Muscle layer of duodenum (tissue), 2 donors: ENCODE data around the gene USP46.

Source experiments
- H3K27ac ChIP-seq: one replicate; pipeline ENCODE4 v1.7.0; 2013; ENCODE audit warnings: mild to moderate bottlenecking, low read length
- H3K27me3 ChIP-seq: one replicate; pipeline ENCODE4 v1.7.0; 2013; ENCODE audit warnings: low read depth, mild to moderate bottlenecking, control low read depth, low read length
- H3K36me3 ChIP-seq, 2 donors: one replicate each; pipeline ENCODE4 v1.7.0; 2013; ENCODE audit warnings: low read length in 2 of 2, control low read depth in 1 of 2, mild to moderate bottlenecking in 1 of 2; ENCODE audit not compliant: insufficient read depth in 2 of 2, control insufficient read depth in 1 of 2
- H3K4me1 ChIP-seq, 2 donors: one replicate each; pipeline ENCODE4 v1.7.0; 2013; ENCODE audit warnings: low read length in 2 of 2, mild to moderate bottlenecking in 2 of 2, control low read depth in 1 of 2, moderate library complexity in 1 of 2; ENCODE audit not compliant: insufficient read depth in 2 of 2, control insufficient read depth in 1 of 2
- H3K4me3 ChIP-seq, 2 donors: one replicate each; pipeline ENCODE4 v1.7.0; 2013; ENCODE audit warnings: low read length in 2 of 2, low read depth in 1 of 2, mild to moderate bottlenecking in 1 of 2
- H3K9me3 ChIP-seq, 2 donors: one replicate each; pipeline ENCODE4 v1.7.0; 2013; ENCODE audit warnings: low read length in 2 of 2, control low read depth in 1 of 2, mild to moderate bottlenecking in 1 of 2; ENCODE audit not compliant: control insufficient read depth in 1 of 2
- donor health status: healthy.

USP46 gene

DNA sequence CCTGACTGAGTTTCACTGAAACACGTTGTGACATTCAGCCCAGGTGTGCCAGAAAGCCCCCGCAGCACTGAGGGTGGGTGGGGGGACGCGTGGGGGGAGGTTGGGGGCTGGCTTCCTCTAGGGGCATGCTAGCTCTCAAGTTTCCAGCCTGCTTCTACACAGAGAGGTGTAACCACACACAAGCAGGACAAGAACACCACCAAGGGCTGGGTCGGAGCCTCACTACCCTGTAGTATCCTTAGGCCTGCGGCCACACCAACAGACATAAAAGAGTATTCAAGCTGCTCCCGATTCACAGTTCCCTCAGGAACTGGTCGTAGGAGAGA lies 1.8 kb downstream of the USP46 start:
- no peaks in the 10 kb centered on the region for H3K27me3 ChIP-seq
- H3K9me3 ChIP-seq = no peaks in the 10 kb centered on the region
- H3K4me3 ChIP-seq = peak overlapping the region in 1 of 2 donors; percentile 76
- H3K4me1 ChIP-seq = peaks cover 4 to 13% of the 10 kb centered on the region in 2 donors
- no peaks in the 10 kb centered on the region for H3K36me3 ChIP-seq
- no peak overlapping the region for H3K27ac ChIP-seq

DNA sequence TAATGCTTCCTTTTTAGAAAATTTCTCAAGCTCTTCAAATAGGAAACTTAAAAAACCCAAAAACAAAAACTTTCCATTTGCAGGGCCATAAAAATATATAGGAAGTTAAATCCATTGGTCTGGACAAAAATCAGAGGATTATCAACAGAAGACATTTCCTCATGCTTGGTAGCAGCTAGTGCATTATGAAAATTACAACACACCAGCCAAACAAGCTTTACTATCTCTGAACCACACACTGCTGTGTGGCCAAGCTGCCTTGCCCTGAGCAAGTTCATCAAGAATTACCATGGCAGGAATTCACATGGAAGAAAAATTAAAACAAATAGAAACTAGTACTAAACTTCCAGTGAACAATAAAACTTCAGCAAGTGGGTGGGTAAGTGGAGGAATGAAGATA lies 3.6 kb downstream of the USP46 start:
- H3K27ac ChIP-seq = no peak overlapping the region

DNA sequence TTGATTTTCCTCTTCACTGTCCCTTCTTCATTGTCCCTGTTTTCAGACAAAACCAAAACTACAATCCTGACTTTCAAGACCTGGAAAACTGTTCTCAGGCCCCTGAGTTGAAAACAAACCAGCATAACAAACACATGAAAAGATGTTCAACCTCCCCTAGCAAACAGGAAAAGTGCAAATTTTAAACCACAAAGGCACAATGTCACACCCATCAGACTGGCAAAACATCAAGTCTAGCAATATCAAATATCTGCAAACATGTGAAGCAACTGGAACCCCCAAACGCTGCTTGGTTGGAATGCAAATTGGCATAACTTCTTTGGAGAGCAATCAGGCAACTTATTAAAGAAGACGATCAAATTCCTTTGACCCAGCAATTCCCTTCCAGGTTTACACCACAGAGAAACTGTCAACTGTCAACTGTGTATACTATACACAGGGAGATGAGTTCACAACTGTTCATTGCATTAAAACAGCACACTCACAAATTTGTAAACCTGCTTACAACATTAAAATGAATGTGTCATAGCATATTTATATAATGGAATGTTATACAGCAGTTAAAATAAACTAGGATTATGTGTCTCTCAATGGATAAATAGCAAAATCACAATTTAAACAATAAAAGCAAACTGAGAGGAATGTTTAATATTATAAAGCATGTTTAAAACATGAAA lies 7.0 kb downstream of the USP46 start:
- no peaks in the 10 kb centered on the region for H3K4me1 ChIP-seq
- H3K9me3 ChIP-seq = no peaks in the 10 kb centered on the region
- H3K36me3 ChIP-seq = no peaks in the 10 kb centered on the region
- H3K27me3 ChIP-seq = no peaks in the 10 kb centered on the region
- H3K4me3 ChIP-seq = no peak overlapping the region
- no peak overlapping the region for H3K27ac ChIP-seq

More for the DNA sequence above, 3.6 kb downstream of the USP46 start:
- no peaks in the 10 kb centered on the region for H3K9me3 ChIP-seq
- no peaks in the 10 kb centered on the region for H3K36me3 ChIP-seq
- no peaks in the 10 kb centered on the region for H3K27me3 ChIP-seq
- H3K4me1 ChIP-seq = peaks cover 4 to 10% of the 10 kb centered on the region in 2 donors
- no peak overlapping the region for H3K4me3 ChIP-seq

DNA sequence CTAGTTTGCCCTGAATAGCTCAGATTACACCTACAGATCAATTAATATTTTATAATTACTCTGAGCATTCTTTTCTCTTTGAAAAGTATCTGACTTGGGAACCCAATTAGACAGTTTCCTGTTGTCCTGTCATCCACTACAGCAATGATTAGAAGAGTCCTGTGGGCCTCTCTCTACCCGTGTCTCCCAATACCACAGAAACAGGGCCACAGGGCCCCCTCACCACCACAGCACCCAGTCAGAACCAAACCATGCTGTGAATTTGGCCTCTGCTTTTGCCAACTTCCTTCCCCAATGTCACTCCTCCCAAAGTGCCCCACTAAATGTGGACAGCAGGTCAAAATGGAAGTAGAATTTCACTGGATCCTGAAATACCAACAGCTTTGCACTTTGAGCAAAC lies 10.3 kb downstream of the USP46 start:
- H3K36me3 ChIP-seq = no peaks in the 10 kb centered on the region
- H3K9me3 ChIP-seq = no peaks in the 10 kb centered on the region
- H3K27me3 ChIP-seq = no peaks in the 10 kb centered on the region
- H3K4me3 ChIP-seq = no peak overlapping the region
- no peak overlapping the region for H3K27ac ChIP-seq
- H3K4me1 ChIP-seq = peaks cover 0 to 4% of the 10 kb centered on the region in 2 donors

DNA sequence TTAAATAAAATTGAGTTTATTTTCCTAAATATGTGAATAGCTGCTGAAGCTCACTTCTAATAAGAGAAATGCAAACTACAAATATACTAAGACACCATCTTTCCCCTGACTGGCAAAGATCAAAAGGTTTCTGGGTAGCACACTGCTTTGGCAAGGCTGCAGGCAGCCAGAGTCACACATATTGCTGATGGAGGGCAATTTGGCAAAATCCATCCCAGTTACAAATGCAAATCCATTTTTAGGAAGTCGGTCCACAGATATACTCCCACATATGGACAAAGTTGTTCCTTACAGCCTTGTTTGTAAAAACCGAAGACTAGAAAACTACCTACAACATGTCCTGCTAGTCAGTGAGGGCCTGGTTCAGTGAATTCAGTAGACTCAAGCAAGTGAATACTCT lies 12.4 kb downstream of the USP46 start:
- Histone ChIP-seq H3K27me3 (no peaks in the 10 kb centered on the region), H3K36me3 (no peaks in the 10 kb centered on the region), H3K4me1 (peaks cover 6 to 20% of the 10 kb centered on the region in 2 donors), H3K27ac (no peak overlapping the region), H3K4me3 (no peak overlapping the region), H3K9me3 (no peaks in the 10 kb centered on the region)

DNA sequence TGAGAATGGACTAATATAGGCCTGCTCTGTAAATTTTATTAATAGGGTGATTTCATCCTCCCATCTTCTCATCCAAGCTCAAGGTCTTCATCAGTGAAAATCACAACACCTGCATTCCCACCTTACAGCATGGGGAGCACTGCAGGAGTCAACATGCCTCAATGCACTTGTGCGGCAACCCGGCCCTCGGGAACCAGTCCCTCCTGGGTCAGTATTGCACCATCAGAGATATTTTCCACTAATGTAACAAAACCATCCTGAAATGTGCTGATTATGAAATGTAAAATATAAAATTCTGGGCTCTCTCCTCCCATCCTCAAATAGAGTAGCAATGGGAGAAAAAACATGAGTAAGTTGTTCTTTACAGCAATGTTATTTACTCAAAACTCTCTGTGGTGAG lies 13.0 kb downstream of the USP46 start:
- H3K36me3 ChIP-seq = no peaks in the 10 kb centered on the region

DNA sequence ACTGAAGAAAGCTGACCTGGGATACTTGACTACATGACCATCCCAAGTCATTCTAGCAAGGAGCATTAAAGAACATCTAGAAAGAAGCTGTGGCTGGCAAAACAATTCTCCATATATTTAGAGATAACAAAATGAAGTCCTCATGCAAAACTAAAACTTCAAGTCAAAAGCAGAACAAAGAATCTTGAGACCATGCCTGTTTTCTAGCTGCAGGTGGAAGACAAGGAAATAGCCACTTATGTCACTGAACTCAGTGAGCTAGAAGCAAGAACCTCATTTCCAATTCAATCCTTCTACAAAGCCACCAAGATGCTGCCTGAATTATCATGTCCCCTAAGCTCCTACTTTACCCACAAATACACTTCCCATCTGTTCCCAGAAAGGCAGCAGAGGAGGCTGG lies 13.8 kb downstream of the USP46 start:
- no peaks in the 10 kb centered on the region for H3K36me3 ChIP-seq

More for the DNA sequence above, 13.0 kb downstream of the USP46 start:
- Histone ChIP-seq H3K27me3 (no peaks in the 10 kb centered on the region), H3K27ac (no peak overlapping the region), H3K4me1 (peaks cover 10 to 27% of the 10 kb centered on the region in 2 donors), H3K4me3 (no peak overlapping the region), H3K9me3 (no peaks in the 10 kb centered on the region)

DNA sequence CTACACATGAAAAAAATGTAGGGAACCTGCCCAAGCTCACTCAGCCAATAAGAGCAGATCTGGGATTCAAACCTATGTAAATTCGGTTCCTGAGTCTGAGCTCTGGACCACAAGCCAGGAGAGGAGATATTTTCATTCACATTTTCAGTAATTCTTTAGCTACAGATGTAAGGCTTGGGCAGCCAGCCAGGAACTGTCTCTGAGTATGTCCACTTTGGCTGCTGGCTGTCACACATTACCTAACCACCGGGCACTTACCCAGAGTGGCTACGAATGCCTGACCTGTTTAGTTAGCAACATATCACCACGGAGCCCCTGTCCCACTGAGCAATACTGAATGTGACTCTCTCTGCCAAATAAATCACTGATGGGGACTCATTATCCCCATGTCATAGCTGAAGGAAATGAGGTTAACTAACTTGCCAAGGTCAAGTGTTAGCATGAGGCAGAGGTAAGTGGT lies 15.3 kb downstream of the USP46 start:
- H3K9me3 ChIP-seq = no peaks in the 10 kb centered on the region
- no peaks in the 10 kb centered on the region for H3K36me3 ChIP-seq
- H3K27me3 ChIP-seq = no peaks in the 10 kb centered on the region
- H3K27ac ChIP-seq = no peak overlapping the region
- no peak overlapping the region for H3K4me3 ChIP-seq
- H3K4me1 ChIP-seq = peaks cover 10 to 29% of the 10 kb centered on the region in 2 donors

More for the DNA sequence above, 13.8 kb downstream of the USP46 start:
- Histone ChIP-seq H3K9me3 (no peaks in the 10 kb centered on the region), H3K27ac (no peak overlapping the region), H3K27me3 (no peaks in the 10 kb centered on the region), H3K4me3 (no peak overlapping the region), H3K4me1 (peaks cover 10 to 29% of the 10 kb centered on the region in 2 donors)

DNA sequence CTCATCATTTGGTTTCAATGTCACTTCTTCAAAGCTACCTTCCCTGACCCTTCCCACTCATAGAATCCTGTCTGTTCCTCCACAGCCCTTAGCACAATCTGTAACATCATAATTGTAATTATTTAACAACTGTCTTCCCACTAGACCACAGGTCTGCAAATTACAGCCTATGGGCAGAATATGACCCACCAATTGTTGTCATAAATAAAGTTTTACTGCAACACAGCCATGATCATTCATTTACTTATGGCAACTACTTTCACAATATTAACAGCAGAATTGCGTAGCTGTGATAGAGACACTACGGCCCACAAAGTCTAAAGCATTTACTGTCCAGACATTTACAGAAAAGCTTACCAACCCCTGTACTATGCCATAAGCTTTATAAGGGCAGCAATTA lies 15.9 kb downstream of the USP46 start:
- H3K4me1 ChIP-seq = peaks cover 10 to 29% of the 10 kb centered on the region in 2 donors
- no peaks in the 10 kb centered on the region for H3K9me3 ChIP-seq
- H3K4me3 ChIP-seq = no peak overlapping the region
- H3K27ac ChIP-seq = no peak overlapping the region
- H3K27me3 ChIP-seq = no peaks in the 10 kb centered on the region
- no peaks in the 10 kb centered on the region for H3K36me3 ChIP-seq

DNA sequence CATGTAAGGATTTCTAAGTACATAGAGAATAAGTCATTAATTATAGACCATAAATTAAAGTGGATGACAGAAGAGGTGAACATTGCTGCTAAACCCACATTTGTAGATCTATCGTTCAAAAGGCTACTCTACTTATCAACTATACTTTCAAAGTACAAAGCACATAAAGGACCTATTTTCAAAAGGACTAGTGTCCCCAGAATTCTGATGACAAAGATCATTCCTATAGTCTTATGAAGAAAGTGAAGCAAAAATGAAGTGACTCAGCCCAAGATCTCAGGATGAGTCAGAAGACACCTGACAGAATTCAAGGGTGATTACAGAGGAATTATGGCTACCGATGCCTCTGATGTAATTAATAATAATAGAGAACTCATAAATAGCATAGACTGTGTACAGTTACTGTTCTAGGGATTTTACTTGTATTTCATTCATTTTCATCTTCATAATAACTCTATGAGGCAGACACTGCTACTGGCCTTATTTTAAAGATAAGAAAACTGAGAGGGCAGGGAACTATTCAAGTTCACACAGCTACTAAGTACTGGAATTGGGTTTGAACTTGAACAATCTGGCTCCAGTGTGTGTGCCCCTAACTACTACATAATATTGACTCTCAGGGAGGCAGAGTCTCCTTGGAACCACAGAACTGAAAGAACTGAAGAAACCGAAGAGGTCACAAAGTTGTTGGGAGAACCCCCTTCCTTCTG lies 17.1 kb downstream of the USP46 start:
- no peak overlapping the region for H3K4me3 ChIP-seq
- H3K27ac ChIP-seq = no peak overlapping the region
- no peaks in the 10 kb centered on the region for H3K36me3 ChIP-seq
- H3K9me3 ChIP-seq = no peaks in the 10 kb centered on the region
- peaks cover 10 to 29% of the 10 kb centered on the region in 2 donors for H3K4me1 ChIP-seq
- H3K27me3 ChIP-seq = no peaks in the 10 kb centered on the region

DNA sequence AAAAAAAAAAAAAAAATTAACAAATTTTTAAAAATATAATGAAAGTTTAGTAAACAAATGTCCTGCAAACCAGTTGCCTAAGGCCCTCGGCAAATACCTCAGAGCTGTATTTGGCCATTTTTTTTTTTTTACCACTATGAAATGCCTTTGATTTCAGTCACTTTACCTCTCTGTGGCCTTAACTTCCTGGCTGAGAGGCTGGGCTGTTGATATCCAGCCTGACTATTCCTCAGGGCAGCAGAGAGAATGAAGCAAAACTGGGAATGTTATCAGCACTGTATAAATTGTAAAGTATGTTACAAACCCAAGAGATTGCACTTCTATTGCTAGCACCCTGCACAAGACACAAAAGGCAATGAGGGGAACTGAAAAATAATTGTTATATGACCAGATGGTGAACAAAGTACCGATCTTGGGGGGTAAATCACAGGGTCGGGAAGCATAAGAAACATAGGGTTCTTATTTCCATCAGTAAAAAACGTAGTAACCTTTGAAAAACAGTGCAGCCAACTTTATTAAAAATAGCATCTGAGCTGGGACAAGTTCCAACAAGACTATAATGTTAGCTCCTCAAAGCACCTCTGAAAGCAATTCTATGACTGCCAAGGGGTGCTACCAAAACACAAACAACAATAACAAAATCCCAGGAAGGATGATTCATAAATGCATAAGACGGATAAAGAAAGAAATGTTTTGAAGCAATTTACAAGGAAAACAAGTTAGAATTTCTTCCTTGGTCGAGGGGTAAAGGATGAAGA lies 18.1 kb downstream of the USP46 start:
- H3K36me3 ChIP-seq = no peaks in the 10 kb centered on the region
- H3K4me3 ChIP-seq = no peak overlapping the region
- H3K9me3 ChIP-seq = no peaks in the 10 kb centered on the region
- no peaks in the 10 kb centered on the region for H3K27me3 ChIP-seq
- H3K27ac ChIP-seq = no peak overlapping the region
- H3K4me1 ChIP-seq = peaks cover 10 to 29% of the 10 kb centered on the region in 2 donors
